ENCODE data around the gene SLC25A33.

GRCh38 chr1:9569267-9569666 is 30.0 kb downstream of the SLC25A33 start:
- no peak for TF ChIP-seq POLR2A (IDR thresholded peaks at IDR 0.05)
- TF ChIP-seq CTCF (IDR thresholded peaks at IDR 0.05), result no peak

Measured in adrenal gland (tissue), 5 donors.